ENCODE measurements around the gene OR2G3.

GRCh38 chr1:247627951-247628350 lies 22.6 kb downstream of the OR2G3 start:
- no peak for TF ChIP-seq CTCF (IDR thresholded peaks at IDR 0.05; ENCODE audit: poor library complexity)
- TF ChIP-seq EZH2 (IDR thresholded peaks at IDR 0.05; ENCODE audit: borderline replicate concordance): no peak
